ENCODE measurements around the gene RAD9A. TPM values are rescaled to one million over a fixed set of nuclear protein-coding genes. Genes with fewer than 3 reads are reported as not detected.

RAD9A gene
- total and polyA plus RNA-seq, 3 experiments from 2014 or later = 9.4 to 38.8 (median 36.8) TPM

DNA sequence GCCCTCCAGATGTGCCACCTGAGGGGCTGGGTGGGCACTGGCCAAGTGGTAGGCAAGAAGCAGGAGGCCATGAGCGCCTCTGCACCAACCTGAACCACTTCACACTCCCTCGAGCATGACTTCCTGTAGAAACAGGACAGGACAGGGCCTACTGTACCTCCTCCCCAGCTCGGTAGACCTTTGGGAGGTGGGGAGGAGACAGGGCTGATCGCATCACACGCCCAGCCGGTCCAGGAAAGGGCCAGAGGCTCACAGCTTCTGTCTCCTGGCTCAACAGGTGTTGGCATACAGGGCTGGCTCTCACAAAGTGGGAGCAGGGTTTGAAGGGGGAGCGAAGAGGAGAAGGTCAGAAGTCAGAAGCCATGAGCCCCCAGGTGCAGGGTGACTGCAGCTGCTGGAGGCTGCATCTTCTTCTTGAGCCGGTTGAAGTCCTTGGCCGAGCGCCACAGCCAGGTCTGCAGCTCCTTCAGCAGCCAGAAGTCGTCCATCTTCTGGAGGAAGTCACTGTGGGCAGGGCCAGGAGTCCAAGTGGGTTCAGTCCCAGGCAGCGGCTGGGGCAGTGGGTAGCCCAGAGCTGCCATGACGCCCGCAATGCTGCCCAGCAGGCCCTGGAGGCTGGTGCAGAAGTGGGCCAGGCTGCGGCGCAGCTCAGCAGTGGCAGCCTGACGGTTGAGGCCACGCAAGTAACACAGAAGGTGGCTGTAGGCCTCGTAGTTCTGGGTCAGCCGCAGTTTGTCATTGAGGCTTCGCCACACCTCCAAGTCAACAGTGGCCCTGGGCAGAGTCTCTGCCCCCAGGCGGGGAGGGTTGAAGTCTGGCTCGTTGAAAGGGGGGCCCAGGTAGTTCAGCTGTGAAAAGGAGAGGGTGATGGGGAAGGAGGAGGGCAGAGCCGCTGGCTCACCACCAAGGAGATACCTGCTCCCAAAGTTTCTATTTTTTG, 26.7 kb upstream of the RAD9A start:
- ChIA-PET CTCF (interaction anchor here (0.8 to 19.6 kb wide), 5 partner anchors 8 to 36 kb away, joined by 3 to 860 read pairs (median 4); partner anchors contain the start of genes CLCF1, POLD4, PPP1CA and RAD9A), POLR2A (interaction anchor here (0.6 to 1.4 kb wide), 2 partner anchors 12 to 26 kb away, joined by 4 to 8 read pairs; partner anchors contain the start of gene POLD4)
- Histone ChIP-seq H3K4me1 (ENCODE audit: insufficient read depth, low read length) (peaks cover 39% of the 10 kb centered on the region), H3K27me3 (ENCODE audit: insufficient read depth, low read length, poor library complexity, severe bottlenecking) (no peaks in the 10 kb centered on the region), H3K4me3 (ENCODE audit: low read length) (no peak overlapping the region), H3K27ac (ENCODE audit: low read depth, low read length) (no peak overlapping the region), H3K36me3 (ENCODE audit: insufficient read depth, low read length) (no peaks in the 10 kb centered on the region), H3K9me3 (ENCODE audit: low read length) (no peaks in the 10 kb centered on the region)
- DNase-seq = no peak
- peak overlapping the region; percentile 35 to 98 (median 94) for H3K27ac Mint-ChIP-seq
- peaks cover 60 to 76% (median 65%) of the 10 kb centered on the region in 3 donors for H3K4me1 Mint-ChIP-seq
- peak overlapping the region; percentile 2 to 75 (median 55) for H3K4me3 Mint-ChIP-seq
- H3K9me3 Mint-ChIP-seq = no peaks in the 10 kb centered on the region
- H3K27me3 Mint-ChIP-seq = no peaks in the 10 kb centered on the region
- H3K36me3 Mint-ChIP-seq = peaks cover 0 to 26% (median 2%) of the 10 kb centered on the region in 3 donors

DNA sequence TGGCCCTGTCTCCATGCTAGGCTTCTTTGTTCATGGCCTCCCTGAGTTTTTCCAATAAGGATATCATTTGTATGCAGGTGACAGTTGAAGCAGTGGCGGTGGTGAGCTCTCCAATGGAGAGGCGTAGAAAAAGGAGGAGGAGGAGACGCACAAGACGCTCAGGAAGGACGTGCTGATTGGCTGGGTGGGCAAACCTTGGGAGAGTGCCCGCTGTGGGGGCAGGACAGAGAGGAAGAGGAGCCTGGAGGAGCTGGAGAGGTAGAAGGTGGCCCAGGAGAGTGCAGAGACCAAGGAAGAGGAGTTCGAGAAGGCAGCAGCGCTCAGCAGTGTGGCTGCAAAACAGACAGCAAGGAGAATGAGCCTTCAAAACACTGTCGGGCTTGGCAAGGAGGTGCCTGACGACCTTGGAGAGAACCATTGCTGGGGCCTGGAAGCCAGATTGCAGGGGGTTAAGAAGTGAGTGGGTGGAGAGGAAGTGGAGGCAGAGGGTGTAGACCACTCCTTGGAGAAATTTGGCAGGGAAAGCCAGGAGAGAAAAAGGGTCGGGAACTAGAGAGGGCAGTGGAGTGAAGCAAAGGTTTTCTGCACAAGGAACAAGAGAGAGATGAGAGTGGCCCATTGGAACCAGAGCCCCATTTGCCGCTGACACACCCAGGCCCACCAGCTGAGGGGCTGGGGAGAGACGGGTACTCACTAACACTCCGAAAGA, 25.9 kb upstream of the RAD9A start:
- peaks cover 45% of the 10 kb centered on the region for H3K4me1 ChIP-seq (ENCODE audit: insufficient read depth, low read length)
- H3K27ac ChIP-seq (ENCODE audit: low read depth, low read length) = no peak overlapping the region
- Mint-ChIP-seq H3K27ac (peak overlapping the region; percentile 41 to 97 (median 88)), H3K4me3 (peak overlapping the region in 3 of 7 donors; percentile 25 to 70 (median 49)), H3K4me1 (peaks cover 67 to 85% (median 74%) of the 10 kb centered on the region in 3 donors), H3K27me3 (no peaks in the 10 kb centered on the region), H3K36me3 (peaks cover 0 to 26% (median 2%) of the 10 kb centered on the region in 3 donors), H3K9me3 (no peaks in the 10 kb centered on the region)
- DNase-seq = no peak
- H3K27me3 ChIP-seq (ENCODE audit: insufficient read depth, low read length, poor library complexity, severe bottlenecking) = no peaks in the 10 kb centered on the region
- H3K4me3 ChIP-seq (ENCODE audit: low read length) = no peak overlapping the region
- ChIA-PET POLR2A (interaction anchor here (0.5 kb wide), 1 partner anchor 48 kb away, joined by 13 read pairs; no protein-coding TSS in a partner anchor), CTCF (interaction anchor here (0.8 to 19.6 kb wide), 5 partner anchors 9 to 35 kb away, joined by 3 to 860 read pairs (median 7); partner anchors contain the start of genes CLCF1, POLD4, PPP1CA and RAD9A)
- H3K36me3 ChIP-seq (ENCODE audit: insufficient read depth, low read length) = no peaks in the 10 kb centered on the region
- H3K9me3 ChIP-seq (ENCODE audit: low read length) = no peaks in the 10 kb centered on the region

DNA sequence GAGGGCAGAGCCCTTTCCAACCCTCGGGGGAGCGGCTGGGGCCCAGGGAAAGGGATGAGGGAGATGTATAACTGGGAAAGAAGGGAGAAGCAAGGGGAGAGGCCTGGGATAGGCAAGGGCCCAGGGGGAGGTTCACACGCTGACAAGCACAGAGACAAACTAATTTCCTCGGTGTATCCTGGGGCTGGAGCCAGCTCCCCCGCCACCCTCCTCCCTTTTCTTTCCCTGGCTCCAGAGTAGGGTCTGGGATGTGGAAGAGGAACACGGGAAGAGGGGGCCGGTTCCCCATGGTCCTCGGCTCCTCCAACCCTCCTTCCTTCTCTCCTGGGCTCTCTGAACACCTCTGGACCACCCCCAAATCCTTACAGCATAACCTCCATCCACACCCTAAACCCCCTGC, 25.2 kb upstream of the RAD9A start:
- no peaks in the 10 kb centered on the region for H3K9me3 ChIP-seq (ENCODE audit: low read length)
- H3K36me3 ChIP-seq (ENCODE audit: insufficient read depth, low read length) = no peaks in the 10 kb centered on the region
- H3K27ac ChIP-seq (ENCODE audit: low read depth, low read length) = no peak overlapping the region
- Mint-ChIP-seq H3K27me3 (peaks cover 0 to 3% of the 10 kb centered on the region in 2 donors), H3K36me3 (peaks cover 0 to 26% (median 2%) of the 10 kb centered on the region in 3 donors), H3K27ac (peak overlapping the region in 6 of 8 donors; percentile 44 to 91 (median 86)), H3K4me3 (peak overlapping the region in 2 of 7 donors; percentile 17 to 70), H3K4me1 (peaks cover 72 to 88% (median 80%) of the 10 kb centered on the region in 3 donors), H3K9me3 (no peaks in the 10 kb centered on the region)
- ChIA-PET POLR2A (no interaction called here), CTCF (interaction anchor here (2.1 to 19.6 kb wide), 3 partner anchors 11 to 15 kb away, joined by 7 to 860 read pairs (median 53); partner anchors contain the start of genes CLCF1, POLD4 and RAD9A)
- peaks cover 52% of the 10 kb centered on the region for H3K4me1 ChIP-seq (ENCODE audit: insufficient read depth, low read length)
- DNase-seq = no peak
- no peaks in the 10 kb centered on the region for H3K27me3 ChIP-seq (ENCODE audit: insufficient read depth, low read length, poor library complexity, severe bottlenecking)
- H3K4me3 ChIP-seq (ENCODE audit: low read length) = no peak overlapping the region

DNA sequence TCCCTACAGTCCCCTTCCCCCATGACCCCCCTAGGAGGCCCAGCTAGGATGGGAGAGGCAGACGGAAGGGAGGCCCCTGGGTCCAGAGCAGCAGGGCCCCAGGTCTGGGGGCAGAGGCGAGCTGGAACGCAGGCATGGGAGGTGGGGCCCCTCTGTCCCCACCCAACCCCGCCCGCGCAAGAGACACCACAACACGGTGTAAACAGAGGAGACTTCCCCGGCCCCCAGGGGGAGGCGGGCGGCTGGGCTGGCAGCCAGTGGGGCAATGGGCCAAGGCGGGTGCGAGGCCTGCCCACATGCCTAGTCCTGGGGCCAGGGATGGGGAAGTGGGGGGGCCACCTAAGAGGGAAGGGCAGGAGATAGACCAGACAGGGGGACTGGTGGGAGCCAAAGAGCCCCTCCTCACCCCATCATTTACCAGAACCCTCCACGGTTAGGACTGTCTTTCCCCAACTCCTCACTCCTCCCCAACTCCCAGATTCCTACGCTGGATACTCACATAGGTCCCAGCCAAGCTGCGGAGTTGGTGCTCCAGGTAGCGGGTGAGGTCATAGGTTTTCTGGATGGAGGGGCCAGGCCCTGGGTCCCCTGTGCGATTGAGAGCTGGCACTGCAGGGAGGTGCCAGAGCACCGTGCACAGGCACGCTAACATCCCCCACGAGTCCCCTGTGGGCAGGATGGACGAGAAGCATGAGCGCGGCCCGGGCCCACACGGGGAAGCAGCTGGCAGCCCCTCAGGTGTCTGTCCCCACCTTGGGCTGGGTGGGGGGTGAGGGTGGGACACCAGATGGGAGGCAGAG, 24.6 kb upstream of the RAD9A start:
- Mint-ChIP-seq H3K36me3 (peaks cover 0 to 30% (median 2%) of the 10 kb centered on the region in 3 donors), H3K27ac (peak overlapping the region in 4 of 8 donors; percentile 44 to 80 (median 74)), H3K9me3 (peaks cover 0 to 2% (median 0%) of the 10 kb centered on the region in 5 donors), H3K4me3 (no peak overlapping the region), H3K4me1 (peaks cover 75 to 92% (median 84%) of the 10 kb centered on the region in 3 donors), H3K27me3 (peaks cover 0 to 3% of the 10 kb centered on the region in 2 donors)
- ChIA-PET POLR2A (no interaction called here), CTCF (interaction anchor here (2.1 to 19.6 kb wide), 3 partner anchors 11 to 15 kb away, joined by 7 to 860 read pairs (median 53); partner anchors contain the start of genes CLCF1, POLD4 and RAD9A)
- no peaks in the 10 kb centered on the region for H3K9me3 ChIP-seq (ENCODE audit: low read length)
- DNase-seq = no peak
- peaks cover 58% of the 10 kb centered on the region for H3K4me1 ChIP-seq (ENCODE audit: insufficient read depth, low read length)
- H3K27ac ChIP-seq (ENCODE audit: low read depth, low read length) = no peak overlapping the region
- H3K27me3 ChIP-seq (ENCODE audit: insufficient read depth, low read length, poor library complexity, severe bottlenecking) = no peaks in the 10 kb centered on the region
- H3K4me3 ChIP-seq (ENCODE audit: low read length) = no peak overlapping the region
- no peaks in the 10 kb centered on the region for H3K36me3 ChIP-seq (ENCODE audit: insufficient read depth, low read length)

DNA sequence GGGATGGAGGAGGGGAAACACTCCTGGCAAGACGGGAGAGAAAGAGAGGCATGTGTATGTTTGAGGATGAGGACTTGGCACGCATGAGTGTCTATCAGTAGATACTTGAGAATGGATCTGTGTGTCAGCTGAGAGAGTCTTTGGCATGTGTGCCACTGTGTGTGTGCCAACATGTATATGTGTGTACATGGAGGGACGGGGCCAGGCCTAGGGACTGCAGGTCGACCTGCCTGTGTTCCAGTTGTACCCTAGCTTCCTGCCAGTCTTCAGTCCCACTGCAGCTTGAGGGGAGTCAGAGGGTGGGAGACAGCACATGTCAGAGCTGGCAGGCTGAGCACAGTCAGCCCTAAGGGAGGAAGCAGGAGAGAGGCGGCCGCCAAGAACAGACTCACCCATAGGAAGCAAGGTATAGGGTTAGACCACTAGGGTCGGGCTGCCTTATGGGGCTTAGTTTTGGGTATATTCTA, 24.0 kb upstream of the RAD9A start:
- Mint-ChIP-seq H3K27ac (peak overlapping the region; percentile 21 to 91 (median 67)), H3K36me3 (peaks cover 0 to 30% (median 2%) of the 10 kb centered on the region in 3 donors), H3K27me3 (peaks cover 0 to 3% of the 10 kb centered on the region in 2 donors), H3K9me3 (peaks cover 0 to 2% (median 0%) of the 10 kb centered on the region in 5 donors), H3K4me3 (peak overlapping the region in 5 of 7 donors; percentile 10 to 84 (median 42)), H3K4me1 (peaks cover 73 to 87% (median 82%) of the 10 kb centered on the region in 3 donors)
- ChIA-PET POLR2A (no interaction called here), CTCF (interaction anchor here (2.1 to 19.6 kb wide), 3 partner anchors 12 to 16 kb away, joined by 7 to 860 read pairs (median 53); partner anchors contain the start of genes CLCF1, POLD4 and RAD9A)
- peaks cover 58% of the 10 kb centered on the region for H3K4me1 ChIP-seq (ENCODE audit: insufficient read depth, low read length)
- no peaks in the 10 kb centered on the region for H3K9me3 ChIP-seq (ENCODE audit: low read length)
- no peaks in the 10 kb centered on the region for H3K36me3 ChIP-seq (ENCODE audit: insufficient read depth, low read length)
- no peaks in the 10 kb centered on the region for H3K27me3 ChIP-seq (ENCODE audit: insufficient read depth, low read length, poor library complexity, severe bottlenecking)
- no peak overlapping the region for H3K4me3 ChIP-seq (ENCODE audit: low read length)
- DNase-seq = no peak
- no peak overlapping the region for H3K27ac ChIP-seq (ENCODE audit: low read depth, low read length)

DNA sequence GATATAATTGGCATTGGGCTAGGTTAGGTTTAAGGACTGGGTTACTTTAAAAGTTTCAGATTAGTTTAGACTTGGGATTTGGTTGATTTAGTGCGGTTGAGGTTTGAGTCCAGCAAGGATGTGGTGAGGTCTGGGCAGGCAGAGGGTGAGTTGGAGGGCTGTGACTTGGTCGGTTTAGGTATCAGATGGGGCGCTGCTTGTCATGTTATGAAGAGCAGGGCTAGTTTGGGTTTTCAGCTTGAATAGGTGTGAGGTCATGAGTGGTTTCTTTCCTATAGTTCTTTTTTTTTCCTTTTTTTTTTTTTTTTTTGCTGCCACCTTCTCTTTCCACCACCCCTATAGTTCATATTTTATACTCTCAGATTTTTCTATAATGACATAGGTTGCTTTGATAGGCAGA, 23.2 kb upstream of the RAD9A start:
- Mint-ChIP-seq H3K4me3 (peak overlapping the region in 6 of 7 donors; percentile 18 to 78 (median 42)), H3K27ac (peak overlapping the region; percentile 51 to 91 (median 70)), H3K36me3 (peaks cover 0 to 32% (median 2%) of the 10 kb centered on the region in 3 donors), H3K4me1 (peaks cover 69 to 84% (median 73%) of the 10 kb centered on the region in 3 donors), H3K9me3 (peaks cover 0 to 4% (median 0%) of the 10 kb centered on the region in 5 donors), H3K27me3 (peaks cover 0 to 5% of the 10 kb centered on the region in 2 donors)
- Histone ChIP-seq H3K4me1 (ENCODE audit: insufficient read depth, low read length) (peaks cover 58% of the 10 kb centered on the region), H3K36me3 (ENCODE audit: insufficient read depth, low read length) (no peaks in the 10 kb centered on the region), H3K27me3 (ENCODE audit: insufficient read depth, low read length, poor library complexity, severe bottlenecking) (no peaks in the 10 kb centered on the region), H3K4me3 (ENCODE audit: low read length) (no peak overlapping the region), H3K9me3 (ENCODE audit: low read length) (no peaks in the 10 kb centered on the region), H3K27ac (ENCODE audit: low read depth, low read length) (no peak overlapping the region)
- CTCF ChIA-PET = interaction anchor here (9.2 to 25.1 kb wide), 2 partner anchors 10 to 15 kb away, joined by 113 to 860 read pairs; partner anchors contain the start of gene POLD4
- POLR2A ChIA-PET = interaction anchor here (0.7 kb wide), 1 partner anchor 126 kb away, joined by 10 read pairs; no protein-coding TSS in a partner anchor
- peak in 1 of 5 donors; percentile 37 for DNase-seq

All from CD8-positive, alpha-beta memory T cell (primary cell).